Hepatocyte (in vitro differentiated cells): ENCODE results near the gene PNPLA8. TPM values are rescaled to one million over a fixed set of nuclear protein-coding genes. Genes with fewer than 3 reads are reported as not detected.

Source experiments
- DNase-seq: peaks from one replicate; pipeline ENCODE4 v3.0.0-alpha.2; 2016; ENCODE audit warnings: low spot score
- H2AFZ ChIP-seq: fragments of 200-600 bp; sonication (generic); 2 replicates; pipeline ENCODE4 v1.6.0; 2016; ENCODE audit warnings: antibody characterized with exemption, mild to moderate bottlenecking
- H3K27ac ChIP-seq: fragments of 200-600 bp; sonication (generic); 2 replicates; pipeline ENCODE4 v1.5.1; 2016; ENCODE audit warnings: mild to moderate bottlenecking
- H3K27me3 ChIP-seq: fragments of 200-600 bp; sonication (generic); 2 replicates; pipeline ENCODE4 v1.6.1; 2016
- H3K36me3 ChIP-seq: fragments of 200-600 bp; sonication (generic); replicated peaks from 2 replicates; pipeline ENCODE4 v1.5.1; 2016; ENCODE audit warnings: low read depth; ENCODE audit not compliant: insufficient read depth
- H3K4me1 ChIP-seq: fragments of 200-600 bp; sonication (generic); 2 replicates; pipeline ENCODE4 v1.5.1; 2016; ENCODE audit warnings: mild to moderate bottlenecking, moderate library complexity; ENCODE audit not compliant: insufficient read depth
- H3K4me2 ChIP-seq: fragments of 200-600 bp; sonication (generic); 2 replicates; pipeline ENCODE4 v1.6.0; 2016
- H3K4me3 ChIP-seq: fragments of 200-600 bp; sonication (generic); 2 replicates; pipeline ENCODE4 v1.5.1; 2016; ENCODE audit warnings: mild to moderate bottlenecking
- H3K79me2 ChIP-seq: fragments of 200-600 bp; sonication (generic); 2 replicates; pipeline ENCODE4 v1.6.0; 2017; ENCODE audit warnings: mild to moderate bottlenecking
- H3K9me2 ChIP-seq: fragments of 200-600 bp; sonication (generic); replicated peaks from 2 replicates; pipeline ENCODE4 v1.6.0; 2017; ENCODE audit warnings: mild to moderate bottlenecking; ENCODE audit not compliant: insufficient read depth
- H3K9me3 ChIP-seq: fragments of 200-600 bp; sonication (generic); 2 replicates; pipeline ENCODE4 v1.5.1; 2016; ENCODE audit warnings: low read depth, mild to moderate bottlenecking
- H4K20me1 ChIP-seq: fragments of 200-600 bp; sonication (generic); 2 replicates; pipeline ENCODE4 v1.6.0; 2016; ENCODE audit warnings: mild to moderate bottlenecking; ENCODE audit not compliant: insufficient read depth, poor library complexity, severe bottlenecking
- CTCF ChIP-seq: fragments of 200-600 bp; sonication (generic); IDR thresholded peaks from 2 replicates; pipeline ENCODE4 v1.5.1; 2016; ENCODE audit warnings: antibody characterized with exemption, mild to moderate bottlenecking; ENCODE audit not compliant: poor library complexity
- EZH2 ChIP-seq: fragments of 200-600 bp; sonication (generic); IDR thresholded peaks from 2 replicates; pipeline ENCODE4 v1.6.1; 2016; ENCODE audit warnings: antibody characterized with exemption, mild to moderate bottlenecking, borderline replicate concordance
- EZH2phosphoT487 ChIP-seq: fragments of 200-600 bp; sonication (generic); IDR thresholded peaks from one replicate; pipeline ENCODE4 v1.6.1; 2018; ENCODE audit warnings: antibody characterized with exemption, mild to moderate bottlenecking, low read depth, moderate library complexity; ENCODE audit not compliant: unreplicated experiment, severe bottlenecking
- WGBS: methylation state at CpG from one replicate; pipeline ENCODE4 v1.1.6; 2016; ENCODE audit warnings: low lambda C conversion rate; ENCODE audit errors: missing lambda C conversion rate; 5-methylcytosine and 5-hydroxymethylcytosine counted together
- polyA plus RNA-seq: library from polyadenylated mRNA; unstranded; fragments of >200 nt; fragmentation: Nextera tagmentation; extraction: Ambion mirVana; gene quantifications from 2 replicates; pipeline ENCODE4 v1.2.1, GENCODE V29; 2016
- total RNA-seq: library from RNA; depleted of rRNA; stranded (reverse); fragments of >200 nt; gene quantifications from 2 replicates; pipeline ENCODE4 v1.2.3, GENCODE V29; 2014

Gene PNPLA8
- total and polyA plus RNA-seq, 2 experiments from 2014 or later: 25.2 to 48.3 TPM

- Histone ChIP-seq H4K20me1 (no peaks in the 10 kb centered on the region), H3K36me3 (no peaks in the 10 kb centered on the region), H3K27ac (no peak overlapping the region), H3K4me1 (peaks cover 3% of the 10 kb centered on the region), H3K9me2 (no peaks in the 10 kb centered on the region), H3K4me2 (no peak overlapping the region), H3K4me3 (no peak overlapping the region), H3K79me2 (peaks cover 4% of the 10 kb centered on the region), H2AFZ (no peak overlapping the region), H3K27me3 (no peaks in the 10 kb centered on the region), H3K9me3 (no peaks in the 10 kb centered on the region)
- no peak for TF ChIP-seq EZH2
- no peak for TF ChIP-seq EZH2phosphoT487
- TF ChIP-seq CTCF: no peak
- DNase-seq: no peak
- 44% methylated on average over 1 of the region's 1 CpG for WGBS
Observed at GRCh38 chr7:108427766-108428165, 98.2 kb downstream of the PNPLA8 start.

GRCh38 chr7:108425714-108426275, 100.1 kb downstream of the PNPLA8 start:
- Histone ChIP-seq H4K20me1 (no peaks in the 10 kb centered on the region), H3K27ac (no peak overlapping the region), H3K9me2 (no peaks in the 10 kb centered on the region), H3K27me3 (no peaks in the 10 kb centered on the region), H3K4me3 (no peak overlapping the region), H3K4me1 (no peaks in the 10 kb centered on the region), H3K79me2 (no peaks in the 10 kb centered on the region), H3K4me2 (no peak overlapping the region), H3K36me3 (no peaks in the 10 kb centered on the region), H2AFZ (no peak overlapping the region), H3K9me3 (no peaks in the 10 kb centered on the region)
- WGBS: 60% methylated on average over 2 of the region's 2 CpGs
- no peak for DNase-seq
- TF ChIP-seq CTCF (no peak), EZH2phosphoT487 (no peak)

- Histone ChIP-seq H2AFZ (no peak overlapping the region), H3K4me3 (no peak overlapping the region), H3K9me2 (no peaks in the 10 kb centered on the region), H3K27ac (no peak overlapping the region), H4K20me1 (no peaks in the 10 kb centered on the region), H3K9me3 (no peaks in the 10 kb centered on the region), H3K79me2 (no peaks in the 10 kb centered on the region), H3K4me1 (no peaks in the 10 kb centered on the region), H3K36me3 (no peaks in the 10 kb centered on the region), H3K27me3 (no peaks in the 10 kb centered on the region), H3K4me2 (no peak overlapping the region)
- DNase-seq: no peak
- TF ChIP-seq EZH2 (no peak), CTCF (no peak), EZH2phosphoT487 (no peak)
- 81% methylated on average over 4 of the region's 4 CpGs for WGBS
Observed at GRCh38 chr7:108424013-108424412, 101.9 kb downstream of the PNPLA8 start.
